Measurements from ENCODE around the gene MBNL1.

Gene MBNL1

DNA sequence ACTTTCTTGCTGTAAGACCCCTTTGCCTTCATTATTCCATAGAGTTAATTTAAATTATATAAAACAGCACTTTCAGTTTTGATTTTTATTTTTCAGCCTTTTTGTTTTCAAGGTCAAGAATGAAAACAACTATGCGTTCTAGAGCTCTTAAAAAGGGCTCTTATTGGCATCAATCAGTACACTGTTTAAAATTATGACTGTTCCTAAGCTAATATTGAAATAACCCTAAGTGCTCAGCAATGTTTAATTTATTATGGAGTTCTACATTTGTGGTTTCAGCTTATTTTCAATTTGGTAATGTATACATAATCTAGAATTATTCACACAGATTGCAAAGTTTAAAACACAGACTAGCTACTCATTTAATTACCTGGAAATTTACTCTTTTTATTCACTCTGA, 179.4 kb downstream of the MBNL1 start:
- no peak for DNase-seq (ENCODE audit: low spot score)

DNA sequence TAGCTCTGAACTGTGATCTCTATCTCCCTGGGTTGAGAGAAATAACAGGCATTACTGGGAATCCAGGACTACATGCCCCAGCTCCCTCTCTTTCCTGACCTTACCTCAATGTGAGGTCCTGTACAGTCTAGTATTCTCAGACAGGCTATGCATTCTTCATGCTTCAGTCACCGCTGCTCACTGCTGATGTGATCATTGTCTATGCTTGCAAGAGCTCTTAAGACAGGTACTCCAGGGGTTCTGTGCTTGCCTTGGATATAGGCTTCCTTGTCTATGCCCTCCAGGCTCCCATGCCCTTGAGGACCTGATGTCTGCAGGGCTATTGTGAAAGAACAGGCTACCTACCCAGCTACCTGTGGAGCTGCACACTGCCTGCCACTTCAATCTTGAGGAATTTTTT, 183.6 kb downstream of the MBNL1 start:
- DNase-seq (ENCODE audit: low spot score), result no peak

DNA sequence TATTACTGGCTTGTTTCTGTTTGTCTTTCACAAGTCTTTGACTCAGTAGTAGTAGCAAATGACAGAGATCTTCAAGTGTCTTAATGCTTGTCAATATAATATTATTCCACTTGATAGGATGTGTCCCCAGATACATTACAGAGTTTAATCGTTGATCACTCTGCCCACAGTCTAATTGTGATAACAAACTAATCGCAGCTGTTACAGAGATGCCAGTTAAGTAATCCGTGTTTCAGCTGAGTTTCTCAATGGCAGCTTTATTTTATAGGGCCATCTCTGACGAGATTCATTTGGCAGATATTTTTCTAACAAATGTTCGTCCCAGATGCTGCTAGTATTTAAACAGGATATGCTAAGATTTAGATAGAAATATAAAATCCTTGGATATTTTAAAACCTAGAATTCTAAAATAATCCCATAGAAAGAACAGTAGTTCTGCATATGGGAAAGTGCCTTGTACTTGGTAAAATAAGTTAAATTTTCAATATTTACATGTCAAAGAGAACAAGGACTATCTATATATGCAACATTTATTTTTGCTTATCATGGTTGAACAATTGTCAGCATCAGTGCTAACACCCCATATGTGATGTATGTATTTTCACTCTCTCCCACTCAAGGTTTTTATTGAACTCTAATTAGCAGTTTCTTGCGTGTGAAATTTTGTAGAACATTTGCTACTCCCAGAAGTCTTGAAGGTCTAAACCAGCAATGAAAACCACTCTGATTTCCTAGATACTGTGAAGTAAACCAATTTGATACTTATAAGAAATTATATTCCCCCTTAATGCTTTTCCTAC, 185.5 kb downstream of the MBNL1 start:
- no peak for DNase-seq (ENCODE audit: low spot score)

DNA sequence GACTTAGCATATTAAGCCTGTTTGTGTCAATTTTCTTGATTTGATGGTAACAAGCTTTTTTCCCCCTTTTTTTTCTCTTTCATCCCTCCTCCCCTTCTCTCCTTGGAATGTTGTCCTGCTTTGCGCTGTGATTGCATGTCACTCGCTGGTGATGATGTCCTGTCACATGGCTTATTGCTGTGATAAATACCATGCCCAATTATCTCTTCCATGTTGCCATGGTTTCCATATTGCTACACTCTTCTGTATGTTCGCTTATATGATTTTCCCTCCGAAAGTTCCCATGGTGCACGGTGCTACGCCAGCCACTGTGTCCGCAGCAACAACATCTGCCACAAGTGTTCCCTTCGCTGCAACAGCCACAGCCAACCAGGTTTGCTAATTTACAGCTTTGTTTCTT, 187.3 kb downstream of the MBNL1 start:
- DNase-seq (ENCODE audit: low spot score), result no peak

DNA sequence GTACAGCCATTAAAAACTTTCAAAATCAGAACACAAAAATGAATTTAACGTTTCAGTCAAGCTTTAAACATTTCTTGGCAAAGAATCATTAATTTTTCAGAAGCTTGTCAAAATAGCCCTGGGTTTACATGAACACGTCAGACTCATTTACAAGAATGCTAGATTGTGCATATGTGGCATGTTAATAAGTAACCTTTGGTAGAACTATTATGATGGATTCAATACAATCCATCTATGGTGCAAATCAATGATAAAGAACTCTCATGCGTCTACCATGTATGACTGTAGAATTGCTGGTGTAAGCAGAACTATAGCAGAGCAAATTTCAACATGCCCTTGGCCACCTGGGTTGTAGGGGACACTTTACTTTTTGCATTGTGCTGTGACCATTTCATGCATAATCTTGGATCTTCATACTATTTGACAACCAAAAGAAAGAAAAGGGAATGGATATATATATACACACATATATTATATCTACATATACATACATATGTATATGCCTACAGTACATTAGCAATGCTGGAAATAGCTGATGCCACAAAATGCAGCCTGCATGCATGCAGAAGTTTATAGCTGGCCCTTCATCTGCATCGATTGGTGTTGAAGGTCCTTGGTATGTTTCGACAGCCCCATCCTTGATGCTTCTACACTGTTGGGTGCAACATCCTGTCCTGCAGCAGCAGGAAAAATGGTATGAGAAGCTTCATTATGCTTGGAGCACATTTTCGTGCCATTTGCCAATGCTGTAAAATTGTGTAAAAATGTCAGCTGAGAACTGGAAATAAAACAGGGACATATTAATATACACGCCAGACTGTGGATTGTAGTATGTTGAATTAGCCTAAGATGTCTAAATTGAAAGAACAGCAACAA, 189.0 kb downstream of the MBNL1 start:
- DNase-seq (ENCODE audit: low spot score), result no peak

DNA sequence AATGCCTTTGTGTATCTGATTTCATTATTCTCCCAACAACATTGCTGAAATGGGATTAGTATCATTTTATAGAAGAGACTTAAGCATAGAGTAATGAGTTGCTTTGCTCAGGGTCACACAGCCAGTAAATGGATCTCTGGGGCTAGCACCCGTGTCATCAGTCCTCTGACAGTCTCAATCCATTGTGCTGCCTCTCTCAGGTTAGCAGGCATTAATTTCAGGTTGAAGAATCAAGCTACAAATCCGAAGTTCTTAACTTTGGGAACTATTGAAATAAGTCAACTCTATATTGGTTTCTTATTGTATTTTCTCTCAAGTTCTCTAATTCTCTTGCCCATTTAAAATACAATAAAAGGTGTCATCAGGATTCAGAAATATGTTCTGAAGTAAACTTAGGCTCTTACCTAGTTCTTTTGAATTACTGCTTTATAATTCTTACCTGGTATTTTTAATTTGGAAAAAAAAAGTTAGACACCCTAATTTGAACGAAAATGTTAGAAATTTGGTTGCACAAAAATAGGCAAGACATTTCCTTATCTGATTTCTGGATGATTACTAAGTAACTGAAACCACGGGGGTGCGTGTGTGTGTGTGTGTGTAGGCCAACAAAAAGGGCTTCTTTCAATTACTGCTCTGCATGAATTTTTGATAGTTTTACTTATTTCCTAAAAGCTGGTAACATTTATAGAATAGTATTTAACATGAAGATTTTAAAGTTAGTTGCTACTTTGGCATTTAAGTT, 189.8 kb downstream of the MBNL1 start:
- no peak for DNase-seq (ENCODE audit: low spot score)

DNA sequence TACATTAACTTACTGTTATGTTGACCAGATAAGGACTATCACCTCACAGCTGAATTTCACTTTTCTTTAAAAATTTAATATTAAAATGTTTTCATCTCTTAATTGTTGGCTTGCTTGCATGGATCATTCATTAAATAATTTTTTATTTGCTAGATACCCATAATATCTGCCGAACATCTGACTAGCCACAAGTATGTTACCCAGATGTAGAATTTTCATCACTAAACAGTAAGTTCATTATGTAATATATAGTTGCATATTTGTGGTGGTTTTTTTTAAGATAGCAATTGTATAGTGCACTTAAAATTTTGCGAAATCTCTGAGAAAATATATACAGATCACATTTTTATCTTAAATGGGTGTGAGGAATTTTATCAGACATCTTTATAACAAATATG, 190.4 kb downstream of the MBNL1 start:
- no peak for DNase-seq (ENCODE audit: low spot score)

DNA sequence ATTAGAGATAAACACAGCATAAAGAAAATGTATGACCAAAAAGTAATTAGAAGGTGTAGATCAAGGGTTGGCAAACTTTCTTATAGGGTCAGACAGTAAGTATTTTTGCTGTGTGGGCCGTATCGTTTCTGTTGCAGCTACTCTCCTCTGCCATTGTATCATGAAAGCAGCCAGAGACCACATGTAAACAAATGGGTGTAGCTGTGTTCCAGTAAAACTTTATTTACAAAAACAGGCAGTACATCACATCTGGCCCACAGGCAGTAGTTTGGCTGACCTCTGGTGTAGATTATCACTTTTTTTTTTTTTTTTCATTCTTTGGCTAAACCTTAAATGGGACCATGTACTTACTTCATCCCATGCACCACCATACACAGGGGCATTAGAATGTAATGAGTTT, 190.8 kb downstream of the MBNL1 start:
- DNase-seq (ENCODE audit: low spot score), result no peak

DNA sequence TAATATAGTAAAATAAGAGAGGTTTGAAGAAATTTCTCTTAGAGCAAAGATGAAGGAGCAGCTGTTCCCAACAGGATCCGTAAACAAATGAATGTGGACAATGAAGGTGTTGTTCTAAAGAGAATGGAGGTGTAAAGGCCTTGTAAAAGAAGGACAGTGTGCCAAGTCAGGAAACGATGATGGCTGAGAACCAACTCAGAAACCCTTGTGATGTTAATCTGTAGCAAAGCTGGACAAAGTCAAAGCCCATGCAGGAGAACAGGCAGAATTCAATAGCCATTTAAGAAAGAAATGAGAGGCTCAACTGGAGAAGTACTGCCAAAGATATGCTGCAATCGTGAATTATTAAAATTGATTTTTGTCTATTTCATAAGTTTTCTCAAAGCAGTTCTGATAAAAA, 192.2 kb downstream of the MBNL1 start:
- no peak for DNase-seq (ENCODE audit: low spot score)

DNA sequence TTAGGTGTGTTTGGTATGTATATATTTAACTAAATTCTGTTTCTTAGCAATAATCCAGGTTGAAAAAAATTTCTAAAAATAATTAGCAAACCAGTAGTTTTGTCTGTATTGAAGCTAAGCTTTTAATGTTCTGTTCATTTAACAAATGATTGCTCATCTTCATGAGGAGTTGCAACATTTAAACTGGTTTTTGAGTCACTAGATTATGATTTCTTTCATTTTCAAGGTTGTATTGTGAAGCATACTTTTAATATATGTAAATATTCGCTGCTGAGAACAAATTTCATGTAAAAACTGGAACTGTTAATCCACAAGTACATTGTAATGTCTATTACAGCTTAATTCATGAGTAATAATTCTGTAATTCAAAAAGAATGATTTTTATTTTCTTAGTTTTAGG, 192.7 kb downstream of the MBNL1 start:
- DNase-seq (ENCODE audit: low spot score), result no peak

DNA sequence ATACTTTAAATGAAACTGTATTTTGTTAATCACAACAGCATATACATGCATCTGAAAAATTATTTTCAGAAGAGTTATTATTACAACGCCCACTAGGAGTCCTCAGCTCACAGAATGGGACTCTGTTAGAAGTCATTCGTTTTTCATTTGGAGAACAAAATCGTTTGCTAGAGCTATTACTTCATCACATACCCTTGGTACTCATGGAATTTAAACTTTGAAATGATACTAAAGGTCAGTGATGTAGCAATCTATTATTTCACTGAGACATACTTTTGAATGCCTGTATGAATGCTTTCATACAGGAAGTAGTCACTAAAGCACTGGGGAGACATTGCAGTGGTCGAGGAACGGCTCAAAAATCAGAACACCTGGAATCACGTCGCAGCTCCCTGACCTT, 198.1 kb downstream of the MBNL1 start:
- peak; percentile 63 for DNase-seq (ENCODE audit: low spot score)

DNA sequence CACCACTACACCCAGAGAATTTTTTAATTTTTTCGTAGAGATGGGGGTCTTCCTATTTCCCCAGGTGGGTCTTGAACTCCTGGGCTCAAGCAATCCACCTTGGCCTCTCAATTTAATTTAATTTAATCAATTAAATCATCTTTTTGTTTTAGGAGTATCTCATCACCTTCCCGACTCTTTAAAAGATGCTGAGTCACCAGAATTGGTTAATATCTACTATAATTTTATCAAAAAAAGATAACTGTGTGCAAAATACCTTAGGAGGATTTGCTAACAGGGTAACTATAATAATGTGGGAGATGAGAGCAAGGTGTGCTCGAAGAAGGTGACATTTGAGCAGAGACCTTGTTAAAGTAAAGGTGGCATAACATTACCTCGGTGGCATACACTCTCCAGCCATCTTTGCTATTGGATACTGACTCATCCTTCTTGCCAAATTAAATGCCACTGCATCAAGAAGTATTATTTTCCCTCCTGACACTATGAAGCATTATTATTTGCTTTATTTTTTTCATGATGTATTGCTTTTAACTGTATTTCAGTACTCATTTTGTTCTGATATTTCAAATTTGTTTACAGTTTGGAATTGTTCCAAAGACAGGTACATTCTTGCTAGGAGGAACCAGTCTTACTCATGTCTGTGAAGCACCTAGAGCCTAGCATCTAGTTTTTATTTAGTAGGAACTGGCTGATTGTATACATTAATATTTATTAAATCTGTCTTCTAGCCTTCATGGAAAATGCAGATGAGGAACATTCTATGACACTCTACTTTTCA, 200.7 kb downstream of the MBNL1 start:
- no peak for DNase-seq (ENCODE audit: low spot score)

DNA sequence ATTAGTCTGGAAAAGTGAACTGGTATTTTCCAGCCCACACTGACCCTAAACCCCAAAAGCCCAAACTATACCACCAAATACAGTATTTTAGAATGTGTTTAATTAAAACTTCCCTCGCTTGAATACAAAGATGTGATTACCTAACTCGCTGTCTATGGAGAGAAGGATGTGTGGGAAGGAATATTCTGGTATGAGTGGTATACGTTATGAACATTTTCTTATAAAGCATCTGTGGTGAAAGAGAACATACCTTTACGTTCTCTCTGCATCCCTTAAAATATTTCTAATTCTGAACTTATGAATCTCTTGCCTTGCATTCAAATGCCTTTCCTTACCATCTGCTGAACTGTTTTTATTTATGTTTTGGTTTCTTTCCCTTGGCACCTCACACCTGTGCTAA, 201.4 kb downstream of the MBNL1 start:
- DNase-seq (ENCODE audit: low spot score), result no peak

DNA sequence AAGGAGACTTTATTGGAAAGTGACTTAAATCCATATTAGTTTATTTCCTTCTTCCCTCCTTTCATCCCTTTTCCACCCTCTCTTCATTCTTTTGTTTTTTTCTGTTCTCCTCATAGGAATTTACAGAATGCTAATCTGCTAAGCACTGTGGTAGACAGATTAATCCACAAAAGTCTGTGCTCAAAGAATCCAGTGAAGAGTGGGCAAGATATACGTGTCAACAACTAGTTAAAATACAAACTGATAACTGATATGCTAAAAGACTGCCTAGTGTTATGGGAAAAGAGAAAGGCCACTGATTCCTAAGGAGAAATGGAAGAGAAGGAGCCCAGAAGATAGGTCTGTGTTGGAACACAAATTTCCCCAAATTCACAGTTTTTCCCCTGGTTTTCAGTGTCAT, 202.2 kb downstream of the MBNL1 start:
- no peak for DNase-seq (ENCODE audit: low spot score)

DNA sequence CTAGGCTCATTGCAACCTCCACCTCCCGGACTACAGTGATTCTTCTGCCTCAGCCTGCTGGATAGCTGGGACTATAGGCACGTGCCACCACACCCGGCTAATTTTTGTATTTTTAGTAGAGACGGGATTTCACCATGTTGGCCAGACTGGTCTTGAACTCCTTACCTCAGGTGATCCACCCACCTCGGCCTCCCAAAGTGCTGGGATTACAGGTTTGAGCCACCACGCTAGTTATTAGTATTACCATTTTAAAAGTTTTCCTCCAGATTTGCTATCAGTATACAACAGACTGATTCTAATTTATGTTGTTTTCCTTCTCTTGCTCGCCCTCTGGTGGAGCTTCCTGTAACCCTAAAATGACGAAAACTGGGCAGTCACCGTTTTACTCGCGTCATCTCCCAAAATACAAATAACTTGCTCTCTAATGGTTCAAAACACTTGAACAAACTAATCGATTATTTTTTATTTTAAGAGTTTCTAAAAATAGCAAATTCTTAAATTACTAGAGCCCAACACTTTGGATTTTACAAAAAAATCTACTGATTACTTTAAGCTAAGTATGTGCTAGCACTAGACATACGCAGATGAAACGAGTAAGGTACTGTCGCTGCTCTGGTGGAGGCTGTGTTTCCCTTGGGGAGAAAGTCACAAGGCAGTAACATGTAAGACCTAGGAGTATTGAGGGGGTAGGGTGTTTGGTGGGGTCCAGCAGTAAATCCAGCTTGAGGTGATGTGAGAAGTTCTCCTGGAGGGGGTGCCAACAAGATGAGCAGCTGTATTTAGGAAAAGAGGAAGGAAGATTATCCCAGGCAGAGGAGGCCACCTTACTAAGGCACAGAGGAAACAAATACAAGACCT, 203.3 kb downstream of the MBNL1 start:
- peak; percentile 80 for DNase-seq (ENCODE audit: low spot score)

DNA sequence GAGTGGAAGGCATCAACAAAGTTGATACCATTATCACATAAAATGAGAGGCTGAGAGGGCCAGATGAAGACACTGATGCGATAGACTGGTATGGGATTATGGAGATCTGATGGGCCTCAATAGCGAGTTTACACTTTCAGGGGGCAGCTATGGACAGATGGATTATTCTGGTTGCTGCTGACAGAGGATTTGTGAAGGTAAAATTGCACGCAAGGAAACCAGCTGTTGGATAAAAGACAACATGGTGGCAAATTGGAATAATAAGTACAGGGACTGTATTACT, 203.9 kb downstream of the MBNL1 start:
- DNase-seq (ENCODE audit: low spot score), result no peak

DNA sequence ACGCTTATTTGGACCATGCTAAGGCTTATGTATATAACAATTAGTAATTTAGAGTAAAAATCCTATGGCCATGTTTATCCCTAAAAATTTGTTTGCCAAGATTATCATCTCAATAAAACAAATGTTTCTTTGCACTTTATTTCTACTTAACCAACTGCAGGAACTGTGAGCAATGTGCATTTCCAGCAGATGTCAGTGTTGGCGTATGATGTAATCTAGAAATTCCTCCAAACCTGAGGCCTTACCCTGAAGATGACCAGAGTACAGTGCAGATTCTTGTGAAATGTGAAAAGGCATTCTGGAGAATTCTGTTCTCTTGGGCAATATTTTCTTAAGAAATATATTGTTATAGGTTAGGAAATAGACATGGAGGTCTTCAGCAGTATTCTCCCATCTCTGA, 205.9 kb downstream of the MBNL1 start:
- DNase-seq (ENCODE audit: low spot score), result peak; percentile 69

DNA sequence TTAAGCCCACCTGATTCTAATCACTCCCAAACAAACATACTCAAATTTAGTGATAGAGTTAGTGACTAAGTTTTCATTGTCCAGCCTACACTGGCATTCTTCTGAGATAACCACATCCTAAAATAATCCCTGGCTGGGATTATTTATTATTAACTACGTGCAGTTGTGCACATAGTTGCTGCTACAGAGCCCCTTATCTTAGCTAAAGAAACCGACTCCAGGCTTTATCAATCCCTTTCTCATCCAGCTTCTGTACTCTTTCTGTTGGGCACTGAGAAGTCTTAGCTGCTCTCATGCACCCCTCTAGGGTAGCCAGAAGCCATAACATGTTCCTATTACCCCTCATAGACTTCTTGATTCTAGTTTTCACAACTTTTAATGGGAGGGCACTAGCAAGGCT, 208.7 kb downstream of the MBNL1 start:
- no peak for DNase-seq (ENCODE audit: low spot score)

DNA sequence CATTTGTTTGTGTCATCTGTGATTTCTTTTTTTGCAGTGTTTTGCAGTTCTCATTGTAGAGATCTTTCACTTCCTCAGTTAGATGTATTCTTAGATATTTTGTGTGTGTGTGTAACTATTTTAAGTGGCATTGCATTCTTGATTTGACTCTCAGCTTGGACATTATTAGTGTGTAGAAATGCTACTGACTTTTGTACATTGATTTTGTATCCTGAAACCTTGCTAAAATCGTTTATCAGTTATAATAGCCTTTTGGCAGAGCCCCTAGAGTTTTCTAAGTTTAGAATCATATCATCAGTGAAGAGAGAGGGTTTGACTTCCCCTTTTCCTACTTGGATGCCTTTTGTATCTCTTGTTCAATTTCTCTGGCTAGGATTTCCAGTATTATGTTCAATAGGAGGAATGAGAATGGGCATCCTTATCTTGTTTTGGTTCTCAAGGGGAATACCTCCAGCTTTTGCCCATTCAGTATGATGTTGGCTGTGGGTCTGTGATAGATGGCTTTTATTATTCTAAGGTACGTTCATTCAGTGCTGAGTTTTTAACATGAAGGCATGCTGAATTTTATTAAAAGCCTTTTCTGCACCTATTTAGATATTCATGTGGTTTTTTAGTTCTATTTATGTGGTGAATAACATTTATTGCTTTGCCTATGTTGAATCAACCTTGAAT, 211.7 kb downstream of the MBNL1 start:
- DNase-seq (ENCODE audit: low spot score), result no peak

DNA sequence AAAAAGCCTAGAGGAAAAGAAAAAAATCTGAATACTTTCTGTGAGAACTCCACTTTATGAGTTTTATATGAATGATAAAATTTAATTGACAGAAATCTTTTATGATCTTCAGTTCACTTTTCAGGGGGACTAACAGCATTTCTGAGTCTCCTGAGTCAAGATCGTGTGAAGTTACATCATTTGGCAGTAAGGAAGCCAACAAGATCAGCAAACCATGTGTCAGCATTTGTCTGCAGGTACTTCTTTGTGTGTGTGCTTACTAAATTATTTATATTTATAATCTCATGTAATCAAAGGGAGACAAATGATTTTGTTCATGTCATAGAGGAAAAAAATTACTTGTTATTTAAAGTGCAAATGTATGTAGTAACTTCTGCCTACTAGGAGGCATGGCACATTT, 217.6 kb downstream of the MBNL1 start:
- DNase-seq (ENCODE audit: low spot score), result peak; percentile 9

DNA sequence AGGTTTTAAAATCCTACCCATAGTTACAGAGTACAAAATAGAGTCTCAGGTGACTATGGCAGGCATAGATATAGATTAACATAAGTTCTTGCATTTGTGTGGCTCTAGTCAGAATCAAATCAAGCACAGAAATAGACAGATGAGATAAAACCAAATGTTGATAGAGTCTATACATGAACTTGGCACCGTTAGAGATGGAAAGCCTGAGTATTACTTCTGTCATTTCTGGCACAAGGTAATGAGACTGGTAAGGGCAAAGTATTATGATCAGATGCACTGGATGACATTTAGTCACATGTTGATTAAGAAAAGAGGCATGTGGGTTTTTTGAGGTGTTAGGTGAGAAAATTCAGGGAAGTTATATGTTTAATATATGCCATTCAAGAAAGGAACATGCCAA, 219.7 kb downstream of the MBNL1 start:
- no peak for DNase-seq (ENCODE audit: low spot score)
